C4-2B (cell line): ENCODE measurements around the gene RDM1.

ENCODE experiments used
- H3K27ac ChIP-seq: fragments of 450-650 bp; 2 replicates; pipeline ENCODE4 v1.5.1; 2017
- CTCF ChIP-seq: fragments of 450-650 bp; conservative IDR thresholded peaks from 2 replicates; pipeline ENCODE4 v1.5.1; 2017; ENCODE audit warnings: mild to moderate bottlenecking
- ZFX ChIP-seq: fragments of 450-650 bp; IDR thresholded peaks from 2 replicates; pipeline ENCODE4 v1.6.1; 2017

Gene RDM1

GRCh38 chr17:35889241-35889640 is 41.3 kb downstream of the RDM1 start:
- TF ChIP-seq CTCF (no peak), ZFX (no peak)
- H3K27ac ChIP-seq, result no peak overlapping the region

GRCh38 chr17:35879773-35880654 is 50.6 kb downstream of the RDM1 start, which contains the start of gene CCL5:
CCL5 (minus strand) TSS chr17:35880360.
- no peak within 1 kb of the TSS for H3K27ac ChIP-seq

GRCh38 chr17:35878361-35878760 is 52.2 kb downstream of the RDM1 start:
- TF ChIP-seq CTCF (no peak), ZFX (no peak)
- no peak overlapping the region for H3K27ac ChIP-seq

More at GRCh38 chr17:35879773-35880654, 50.6 kb downstream of the RDM1 start, which contains the start of gene CCL5:
- TF ChIP-seq ZFX, result no peak
- TF ChIP-seq CTCF, result no peak

GRCh38 chr17:35877345-35878029 is 53.1 kb downstream of the RDM1 start:
- TF ChIP-seq CTCF (no peak), ZFX (no peak)
- H3K27ac ChIP-seq, result no peak overlapping the region

GRCh38 chr17:35876534-35876933 is 54.0 kb downstream of the RDM1 start:
- no peak overlapping the region for H3K27ac ChIP-seq
- no peak for TF ChIP-seq CTCF
- TF ChIP-seq ZFX, result no peak

GRCh38 chr17:35875800-35876139 is 54.8 kb downstream of the RDM1 start:
- TF ChIP-seq CTCF (no peak), ZFX (no peak)
- H3K27ac ChIP-seq, result no peak overlapping the region
